GM18951 (cell line): ENCODE measurements around the gene TPPP2.
"Not testable (repeated sequence)": the region's sequence is repeated elsewhere in the genome, so short reads cannot be mapped to it uniquely, and the experiment has no call there.

Source experiments
- POLR2A ChIP-seq: IDR thresholded peaks from 4 replicates; pipeline ENCODE4 v1.6.1; 2011; ENCODE audit warnings: mild to moderate bottlenecking; ENCODE audit not compliant: insufficient read length, insufficient read depth; ENCODE audit errors: extremely low read depth
- in situ Hi-C: fragments of 300-500 bp; cut with MboI; formaldehyde crosslinking; loops from one replicate; pipeline ENCODE4 v1.12.0; 2022; ENCODE audit warnings: low sequenced_read_pairs, mixed read lengths, inconsistent platforms; ENCODE audit not compliant: unreplicated experiment

The TPPP2 gene

GRCh38 chr14:21038441-21039422 is 8.7 kb downstream of the TPPP2 start:
- in situ Hi-C loops = no loop called here
- TF ChIP-seq POLR2A = no peak

GRCh38 chr14:21039585-21040369 is 9.8 kb downstream of the TPPP2 start:
- TF ChIP-seq POLR2A = no peak
- in situ Hi-C loops = no loop called here

- TF ChIP-seq POLR2A = no peak
- in situ Hi-C loops = no loop called here
Observed at GRCh38 chr14:21040370-21040925, 10.4 kb downstream of the TPPP2 start.

DNA sequence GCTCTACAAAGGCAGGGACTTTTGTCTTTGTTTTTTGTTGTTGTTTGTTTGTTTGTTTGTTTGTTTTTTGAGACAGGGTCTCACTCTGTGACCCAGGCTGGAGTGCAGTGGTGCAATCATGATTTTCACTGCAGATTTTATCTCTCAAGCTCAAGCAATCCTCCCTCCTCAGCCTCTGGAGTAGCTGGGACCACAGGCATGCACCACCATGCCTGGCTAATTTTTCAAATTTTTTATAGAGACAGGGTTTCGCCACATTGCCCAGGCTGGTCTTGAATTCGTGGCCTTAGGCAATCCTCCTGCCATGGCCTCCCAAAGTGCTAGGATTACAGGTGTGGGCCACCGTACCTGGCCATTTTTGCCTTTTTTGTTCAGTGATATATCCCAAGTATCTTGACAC is 10.9 kb downstream of the TPPP2 start:
- in situ Hi-C loops = not testable (repeated sequence)

DNA sequence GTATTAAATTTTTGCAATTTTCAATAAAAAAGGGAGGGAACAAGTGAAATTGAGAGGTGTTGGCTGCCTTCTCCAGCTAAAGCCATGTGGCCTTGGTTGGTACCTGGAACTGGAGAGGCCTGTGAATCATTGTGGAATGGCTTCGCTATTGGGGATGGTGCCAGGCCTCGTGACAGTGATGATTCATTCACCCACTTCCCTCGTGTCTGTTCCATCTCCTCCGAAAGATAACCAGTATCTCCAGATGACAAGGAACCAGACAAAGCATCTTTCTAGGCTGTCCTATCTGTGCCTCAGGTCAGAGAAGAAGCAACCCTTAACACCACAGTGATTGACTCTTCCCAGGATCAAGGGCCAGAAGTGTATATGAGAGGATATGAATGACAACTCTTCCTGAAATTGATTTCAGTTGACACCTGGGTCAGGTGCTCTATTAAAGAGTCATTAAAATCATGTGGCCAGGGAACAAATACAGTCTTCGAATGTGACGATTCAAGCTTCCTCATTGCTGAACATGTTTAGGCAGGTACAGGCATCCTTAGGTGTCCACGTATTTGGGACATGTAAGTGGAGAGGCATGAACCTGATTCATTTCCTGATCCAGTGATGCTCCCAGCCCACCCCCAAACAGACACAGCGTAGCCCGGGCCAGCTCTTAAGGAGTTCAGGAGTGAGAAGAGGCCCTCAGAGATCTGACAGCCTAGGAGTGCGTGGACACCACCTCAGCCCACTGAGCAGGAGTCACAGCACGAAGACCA is 11.8 kb downstream of the TPPP2 start, which contains the start of gene RNASE7:
TSS of gene RNASE7 (plus strand) at position 687 of the 758 bp plus-strand sequence. CDS start 631 bp downstream, outside the sequence.
- no peak for TF ChIP-seq POLR2A
- in situ Hi-C loops = no loop called here

DNA sequence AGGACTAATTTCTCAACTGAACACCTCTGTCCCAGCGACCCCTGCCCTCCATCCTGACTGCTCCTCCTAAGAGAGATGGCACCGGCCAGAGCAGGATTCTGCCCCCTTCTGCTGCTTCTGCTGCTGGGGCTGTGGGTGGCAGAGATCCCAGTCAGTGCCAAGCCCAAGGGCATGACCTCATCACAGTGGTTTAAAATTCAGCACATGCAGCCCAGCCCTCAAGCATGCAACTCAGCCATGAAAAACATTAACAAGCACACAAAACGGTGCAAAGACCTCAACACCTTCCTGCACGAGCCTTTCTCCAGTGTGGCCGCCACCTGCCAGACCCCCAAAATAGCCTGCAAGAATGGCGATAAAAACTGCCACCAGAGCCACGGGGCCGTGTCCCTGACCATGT is 12.9 kb downstream of the TPPP2 start:
- in situ Hi-C loops = no loop called here
- TF ChIP-seq POLR2A = no peak

DNA sequence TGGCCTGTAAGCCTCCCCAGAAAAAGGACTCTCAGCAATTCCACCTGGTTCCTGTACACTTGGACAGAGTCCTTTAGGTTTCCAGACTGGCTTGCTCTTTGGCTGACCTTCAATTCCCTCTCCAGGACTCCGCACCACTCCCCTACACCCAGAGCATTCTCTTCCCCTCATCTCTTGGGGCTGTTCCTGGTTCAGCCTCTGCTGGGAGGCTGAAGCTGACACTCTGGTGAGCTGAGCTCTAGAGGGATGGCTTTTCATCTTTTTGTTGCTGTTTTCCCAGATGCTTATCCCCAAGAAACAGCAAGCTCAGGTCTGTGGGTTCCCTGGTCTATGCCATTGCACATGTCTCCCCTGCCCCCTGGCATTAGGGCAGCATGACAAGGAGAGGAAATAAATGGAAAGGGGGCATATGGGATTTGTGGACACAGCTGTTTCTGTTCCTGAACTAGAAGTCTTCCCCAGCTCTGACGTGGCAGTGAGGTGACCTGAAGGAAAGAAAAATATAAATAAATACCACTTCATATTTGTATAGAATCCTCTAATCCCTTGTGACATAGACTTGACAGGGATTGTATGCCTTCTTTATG is 13.5 kb downstream of the TPPP2 start:
- in situ Hi-C loops = no loop called here
- TF ChIP-seq POLR2A = no peak

GRCh38 chr14:21043974-21044618 is 14.1 kb downstream of the TPPP2 start:
- in situ Hi-C loops = no loop called here
- no peak for TF ChIP-seq POLR2A

GRCh38 chr14:21047378-21047781 is 17.4 kb downstream of the TPPP2 start:
- TF ChIP-seq POLR2A = no peak
- in situ Hi-C loops = no loop called here

DNA sequence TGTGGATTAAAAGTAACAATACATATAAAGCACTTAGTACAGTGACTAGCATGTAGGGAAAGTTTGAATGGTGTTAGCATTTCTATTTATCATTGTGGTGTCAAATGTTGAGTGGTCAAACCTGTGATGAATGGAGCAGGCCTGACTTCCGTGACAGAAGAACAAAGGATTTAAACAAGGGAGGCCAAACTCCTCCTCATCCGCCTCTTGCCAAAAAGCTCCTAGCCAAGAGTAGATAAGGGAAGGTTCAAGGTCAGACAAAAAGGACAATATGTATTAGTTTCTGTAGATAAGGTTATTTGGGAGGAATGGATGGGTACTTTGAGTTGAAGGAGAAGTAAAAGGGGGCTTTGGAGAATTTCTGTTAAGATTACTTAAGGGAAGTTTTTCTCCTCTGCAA is 18.6 kb downstream of the TPPP2 start:
- in situ Hi-C loops = no loop called here
- no peak for TF ChIP-seq POLR2A

GRCh38 chr14:21049271-21049673 is 19.3 kb downstream of the TPPP2 start:
- in situ Hi-C loops = no loop called here

DNA sequence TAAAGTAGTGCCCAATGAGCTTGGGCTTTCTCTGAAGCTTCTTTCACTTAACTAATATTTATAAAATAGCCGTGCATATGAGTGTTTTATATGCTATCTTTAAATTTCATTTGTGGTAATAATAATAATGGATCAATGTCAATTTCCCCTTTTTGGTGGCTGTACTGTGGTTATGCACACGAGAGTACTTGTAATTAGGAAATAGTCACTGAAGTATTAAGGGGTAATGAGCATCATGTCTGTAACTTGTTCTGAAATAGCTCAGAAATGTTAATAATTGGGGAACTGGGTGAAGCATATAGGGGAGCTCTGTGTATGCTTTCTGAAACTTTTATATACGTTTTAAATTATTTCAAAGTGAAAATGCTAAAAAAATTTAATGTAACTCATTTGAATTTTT is 20.6 kb downstream of the TPPP2 start:
- TF ChIP-seq POLR2A = no peak
- in situ Hi-C loops = no loop called here

More at GRCh38 chr14:21049271-21049673, 19.3 kb downstream of the TPPP2 start:
- TF ChIP-seq POLR2A = no peak
